Erythroblast (primary cell): ENCODE results near the gene MIB2.

Experiments used
- GATA1 ChIP-seq: IDR thresholded peaks from 2 replicates; pipeline ENCODE4 v1.6.1; 2011; ENCODE audit warnings: low read depth, mild to moderate bottlenecking, control low read depth, low read length, moderate library complexity
- POLR2A ChIP-seq: IDR thresholded peaks from 2 replicates; pipeline ENCODE4 v1.6.1; 2011; ENCODE audit warnings: mild to moderate bottlenecking, low read length

DNA sequence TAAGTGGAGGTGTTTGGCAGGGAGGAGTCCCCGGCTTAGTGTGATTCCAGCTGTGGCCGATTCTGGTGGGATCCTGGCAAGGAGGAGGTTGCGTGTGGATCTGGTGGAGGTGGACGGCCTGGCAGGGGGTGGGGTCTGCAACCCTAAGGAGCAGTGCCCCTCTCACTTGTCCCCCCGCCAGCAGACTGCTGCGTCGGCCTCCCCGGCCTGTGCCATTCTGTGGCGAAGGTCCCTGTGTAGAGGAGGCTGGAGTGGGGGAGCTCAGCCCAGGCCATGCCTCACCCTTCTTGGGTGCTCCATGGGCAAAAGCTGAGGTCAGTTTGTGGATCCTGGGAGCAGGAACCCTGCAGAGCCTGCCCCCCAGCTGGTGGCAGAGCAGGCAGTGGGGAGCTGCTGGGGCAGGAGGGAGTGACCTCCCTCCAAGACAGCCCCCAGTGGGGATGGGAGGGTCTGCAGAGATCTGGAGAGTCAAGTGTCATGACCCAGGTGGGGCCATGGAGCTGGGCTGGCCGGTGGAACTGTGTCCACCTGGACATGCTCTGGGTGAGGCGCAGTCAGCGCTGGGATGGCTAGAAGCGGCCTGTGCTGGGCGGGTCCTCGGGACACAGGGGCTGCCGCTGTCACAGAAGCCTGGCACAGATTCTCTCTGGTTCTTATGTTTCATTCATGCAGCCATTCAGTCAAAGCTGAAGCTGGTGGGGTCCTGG lies 5.3 kb downstream of the MIB2 start:
- TF ChIP-seq POLR2A (no peak), GATA1 (no peak)
